ENCODE results near the gene KCP.

Gene KCP

GRCh38 chr7:128831994-128832879 is 78.3 kb downstream of the KCP start:
- peak overlapping the region; percentile 92 for H3K4me3 ChIP-seq
- H3K9ac ChIP-seq (ENCODE audit: insufficient read length) = no peak overlapping the region
- no peak for TF ChIP-seq EZH2 (IDR thresholded peaks at IDR 0.05)
- no peak for TF ChIP-seq POLR2AphosphoS5 (IDR thresholded peaks at IDR 0.05; ENCODE audit: borderline replicate concordance, low read depth, low read length)
- TF ChIP-seq FOXP2 (optimal IDR thresholded peaks at IDR 0.05; ENCODE audit: control extremely low read depth, extremely low read length, insufficient read depth) = no peak
- no peak overlapping the region for H3K27ac ChIP-seq
- H3K36me3 ChIP-seq (ENCODE audit: insufficient read depth, low read length) = no peaks in the 10 kb centered on the region; the same call in 1 of the 2 replicates
- DNase-seq (ENCODE audit: low read depth, low spot score) = no peak
- H3K9me3 ChIP-seq (ENCODE audit: low read depth, low read length) = no peaks in the 10 kb centered on the region

- TF ChIP-seq EZH2 (IDR thresholded peaks at IDR 0.05) = no peak
- no peak for TF ChIP-seq FOXP2 (optimal IDR thresholded peaks at IDR 0.05; ENCODE audit: control extremely low read depth, extremely low read length, insufficient read depth)
- H3K27ac ChIP-seq = no peak overlapping the region
- H3K9me3 ChIP-seq (ENCODE audit: low read depth, low read length) = no peaks in the 10 kb centered on the region
- H3K9ac ChIP-seq (ENCODE audit: insufficient read length) = peak overlapping the region; percentile 79
- H3K36me3 ChIP-seq (ENCODE audit: insufficient read depth, low read length) = no peaks in the 10 kb centered on the region; the same call in 1 of the 2 replicates
- peak overlapping the region; percentile 92 for H3K4me3 ChIP-seq
- no peak for DNase-seq (ENCODE audit: low read depth, low spot score)
Measured at GRCh38 chr7:128831178-128831993, 79.1 kb downstream of the KCP start.

DNA sequence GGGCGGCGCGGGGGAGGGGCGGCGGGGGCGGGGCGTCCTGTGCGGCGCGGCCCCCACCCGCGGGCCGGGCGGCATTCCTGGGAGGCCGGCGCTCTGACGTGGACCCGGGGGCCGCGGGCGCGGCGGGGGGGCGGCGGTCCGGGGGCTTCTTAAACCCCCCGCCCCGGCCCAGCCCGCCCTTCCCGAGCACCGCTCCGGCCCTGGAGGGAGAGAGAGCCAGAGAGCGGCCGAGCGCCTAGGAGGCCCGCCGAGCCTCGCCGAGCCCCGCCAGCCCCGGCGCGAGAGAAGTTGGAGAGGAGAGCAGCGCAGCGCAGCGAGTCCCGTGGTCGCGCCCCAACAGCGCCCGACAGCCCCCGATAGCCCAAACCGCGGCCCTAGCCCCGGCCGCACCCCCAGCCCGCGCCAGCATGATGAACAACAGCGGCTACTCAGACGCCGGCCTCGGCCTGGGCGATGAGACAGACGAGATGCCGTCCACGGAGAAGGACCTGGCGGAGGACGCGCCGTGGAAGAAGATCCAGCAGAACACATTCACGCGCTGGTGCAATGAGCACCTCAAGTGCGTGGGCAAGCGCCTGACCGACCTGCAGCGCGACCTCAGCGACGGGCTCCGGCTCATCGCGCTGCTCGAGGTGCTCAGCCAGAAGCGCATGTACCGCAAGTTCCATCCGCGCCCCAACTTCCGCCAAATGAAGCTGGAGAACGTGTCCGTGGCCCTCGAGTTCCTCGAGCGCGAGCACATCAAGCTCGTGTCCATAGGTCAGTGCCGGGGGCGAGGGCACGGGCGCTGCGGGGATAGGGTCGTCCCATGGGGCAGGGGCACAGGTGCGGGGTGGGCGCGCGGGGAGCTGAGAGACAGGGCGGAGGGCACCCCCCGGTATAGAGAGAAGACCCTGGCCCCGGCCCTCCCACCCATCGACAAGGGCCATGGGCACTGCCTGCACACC is 80.0 kb downstream of the KCP start, which contains the start of gene FLNC:
TSS of gene FLNC (plus strand) at position 176 of the 947 bp plus-strand sequence. CDS start at position 408, 232 bp downstream.
- no peaks in the 10 kb centered on the region; the same call in 1 of the 2 replicates for H3K36me3 ChIP-seq (ENCODE audit: insufficient read depth, low read length)
- no peaks in the 10 kb centered on the region for H3K9me3 ChIP-seq (ENCODE audit: low read depth, low read length)
- TF ChIP-seq POLR2AphosphoS5 (IDR thresholded peaks at IDR 0.05; ENCODE audit: borderline replicate concordance, low read depth, low read length) (no peak), FOXP2 (optimal IDR thresholded peaks at IDR 0.05; ENCODE audit: control extremely low read depth, extremely low read length, insufficient read depth) (no peak), EZH2 (IDR thresholded peaks at IDR 0.05) (no peak)
- peak within 1 kb of the TSS; percentile 92 for H3K4me3 ChIP-seq
- no peak for DNase-seq (ENCODE audit: low read depth, low spot score)
- no peak within 1 kb of the TSS for H3K27ac ChIP-seq
- peak within 1 kb of the TSS; percentile 79 for H3K9ac ChIP-seq (ENCODE audit: insufficient read length)

DNA sequence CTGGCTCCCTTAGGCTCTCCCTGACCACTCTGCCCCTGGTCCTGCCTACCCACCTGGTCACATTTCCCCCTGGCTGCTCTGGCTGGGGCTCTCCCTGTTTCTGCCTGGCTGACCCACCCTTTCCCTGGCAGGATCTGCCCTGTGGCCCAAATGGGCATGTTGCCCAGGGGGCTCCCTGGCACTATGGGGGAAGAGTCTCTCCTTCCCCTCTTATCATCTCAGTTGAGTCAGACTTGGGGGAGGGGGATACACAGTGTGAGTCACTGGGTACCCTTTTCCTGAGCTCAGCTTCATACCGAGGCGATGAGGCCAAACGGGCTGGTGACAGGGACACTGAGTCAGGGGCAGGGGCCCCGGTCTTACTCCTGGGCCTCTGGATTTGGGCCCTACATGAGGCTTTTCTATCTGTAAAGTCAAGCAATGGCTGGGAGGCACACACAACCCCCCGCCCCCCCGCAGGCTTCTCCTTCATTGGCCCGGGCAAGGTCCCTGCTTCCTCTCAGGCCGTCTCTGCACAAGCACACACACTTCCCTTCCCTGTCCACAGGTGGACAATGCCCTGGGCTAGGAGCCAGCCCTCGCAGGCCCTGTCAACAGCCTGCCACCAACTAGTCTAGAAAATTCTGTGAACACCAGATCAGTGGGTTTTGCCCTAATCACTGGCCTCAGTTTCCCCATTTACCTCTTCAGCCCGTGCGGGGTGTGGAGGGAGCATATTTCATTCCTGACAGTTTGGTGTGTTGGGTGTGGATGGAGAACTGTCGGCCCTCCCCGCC is 80.9 kb downstream of the KCP start:
- H3K4me3 ChIP-seq = peak overlapping the region; percentile 92
- H3K36me3 ChIP-seq (ENCODE audit: insufficient read depth, low read length) = no peaks in the 10 kb centered on the region
- DNase-seq (ENCODE audit: low read depth, low spot score) = no peak
- peak overlapping the region; percentile 37 for H3K9ac ChIP-seq (ENCODE audit: insufficient read length)
- TF ChIP-seq POLR2AphosphoS5 (IDR thresholded peaks at IDR 0.05; ENCODE audit: borderline replicate concordance, low read depth, low read length) (no peak), FOXP2 (optimal IDR thresholded peaks at IDR 0.05; ENCODE audit: control extremely low read depth, extremely low read length, insufficient read depth) (no peak), EZH2 (IDR thresholded peaks at IDR 0.05) (no peak)
- no peak overlapping the region for H3K27ac ChIP-seq
- no peaks in the 10 kb centered on the region for H3K9me3 ChIP-seq (ENCODE audit: low read depth, low read length)

DNA sequence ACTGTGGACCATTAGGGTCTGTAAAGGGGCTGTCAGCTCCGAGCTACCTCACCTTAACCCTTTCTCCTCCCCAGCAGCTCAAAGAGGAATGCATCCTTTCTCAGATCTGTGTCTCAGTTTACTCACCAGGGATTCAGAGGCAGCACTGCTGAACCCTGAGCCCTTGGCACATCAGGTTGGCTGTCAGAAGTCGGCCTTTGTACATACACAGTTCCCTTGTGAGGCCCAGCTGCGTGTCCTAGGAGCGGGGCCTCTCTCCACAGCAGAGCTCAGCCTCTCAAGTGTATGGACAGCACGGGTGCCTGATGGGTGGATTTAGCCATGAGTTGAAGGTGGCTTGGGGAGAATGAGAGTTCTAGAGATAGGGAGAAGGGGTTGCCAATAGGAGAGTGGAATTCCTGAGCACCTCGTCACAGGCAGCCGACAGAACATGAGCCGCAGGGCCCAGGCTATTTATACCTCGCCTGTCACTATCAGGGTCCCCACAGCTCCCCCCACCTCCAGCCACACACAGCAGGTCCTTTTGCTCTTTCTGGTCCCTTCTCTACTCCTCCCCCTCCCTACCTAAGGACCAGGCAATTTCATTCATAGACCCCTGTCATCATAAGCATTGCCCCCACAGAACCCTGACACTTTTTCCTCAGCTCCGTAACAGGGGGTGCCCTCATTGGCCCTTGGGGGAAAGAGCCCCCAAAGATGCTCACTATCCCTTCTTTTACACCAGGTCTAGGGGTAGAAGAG is 82.4 kb downstream of the KCP start:
- DNase-seq (ENCODE audit: low read depth, low spot score) = no peak

GRCh38 chr7:128827248-128827958 is 83.1 kb downstream of the KCP start:
- Histone ChIP-seq H3K27ac (no peak overlapping the region), H3K9ac (ENCODE audit: insufficient read length) (no peak overlapping the region), H3K4me3 (no peak overlapping the region), H3K36me3 (ENCODE audit: insufficient read depth, low read length) (no peaks in the 10 kb centered on the region), H3K9me3 (ENCODE audit: low read depth, low read length) (no peaks in the 10 kb centered on the region)
- TF ChIP-seq FOXP2 (optimal IDR thresholded peaks at IDR 0.05; ENCODE audit: control extremely low read depth, extremely low read length, insufficient read depth) = no peak
- TF ChIP-seq POLR2AphosphoS5 (IDR thresholded peaks at IDR 0.05; ENCODE audit: borderline replicate concordance, low read depth, low read length) = no peak
- TF ChIP-seq EZH2 (IDR thresholded peaks at IDR 0.05) = no peak
- DNase-seq (ENCODE audit: low read depth, low spot score) = no peak

More for the DNA sequence above, 82.4 kb downstream of the KCP start:
- Histone ChIP-seq H3K36me3 (ENCODE audit: insufficient read depth, low read length) (no peaks in the 10 kb centered on the region), H3K9me3 (ENCODE audit: low read depth, low read length) (no peaks in the 10 kb centered on the region), H3K9ac (ENCODE audit: insufficient read length) (no peak overlapping the region), H3K4me3 (no peak overlapping the region), H3K27ac (no peak overlapping the region)
- TF ChIP-seq POLR2AphosphoS5 (IDR thresholded peaks at IDR 0.05; ENCODE audit: borderline replicate concordance, low read depth, low read length) (no peak), FOXP2 (optimal IDR thresholded peaks at IDR 0.05; ENCODE audit: control extremely low read depth, extremely low read length, insufficient read depth) (no peak), EZH2 (IDR thresholded peaks at IDR 0.05) (no peak)
